Subcutaneous abdominal adipose tissue (tissue), 5 donors: ENCODE data around the gene CDH6.

Experiments
- H3K27ac ChIP-seq: one replicate; pipeline ENCODE4 v1.7.0; 2013; ENCODE audit warnings: low read depth, mild to moderate bottlenecking, inconsistent platforms, low read length, moderate library complexity
- H3K27me3 ChIP-seq, 5 donors: one replicate each; pipeline ENCODE4 v1.7.0; 2013; ENCODE audit warnings: low read length in 5 of 5, inconsistent platforms in 1 of 5; ENCODE audit not compliant: control insufficient read depth in 5 of 5, insufficient read depth in 4 of 5
- H3K36me3 ChIP-seq, 5 donors: one replicate each; pipeline ENCODE4 v1.7.0; 2013; ENCODE audit warnings: low read length in 5 of 5; ENCODE audit not compliant: control insufficient read depth in 5 of 5, insufficient read depth in 5 of 5
- H3K4me1 ChIP-seq, 5 donors: one replicate each; pipeline ENCODE4 v1.7.0; 2013; ENCODE audit warnings: low read length in 5 of 5, mild to moderate bottlenecking in 3 of 5, moderate library complexity in 1 of 5; ENCODE audit not compliant: control insufficient read depth in 5 of 5, insufficient read depth in 5 of 5
- H3K4me3 ChIP-seq, 5 donors: one replicate each; pipeline ENCODE4 v1.7.0; 2013; ENCODE audit warnings: low read length in 5 of 5, low read depth in 1 of 5
- H3K9ac ChIP-seq, 5 donors: one replicate each; pipeline ENCODE4 v1.7.0; 2013; ENCODE audit warnings: low read length in 5 of 5, mild to moderate bottlenecking in 4 of 5, moderate library complexity in 3 of 5
- H3K9me3 ChIP-seq, 5 donors: one replicate each; pipeline ENCODE4 v1.7.0; 2013; ENCODE audit warnings: low read length in 5 of 5; ENCODE audit not compliant: control insufficient read depth in 5 of 5
- donor health status: healthy.
- donor health status: healthy.
- donor health status: healthy.
- donor health status: healthy.
- donor health status: healthy.

The CDH6 gene

GRCh38 chr5:31332160-31332559 lies 138.7 kb downstream of the CDH6 start:
- H3K27ac ChIP-seq = no peak overlapping the region
- no peaks in the 10 kb centered on the region for H3K27me3 ChIP-seq
- no peaks in the 10 kb centered on the region for H3K36me3 ChIP-seq
- no peaks in the 10 kb centered on the region for H3K4me1 ChIP-seq
- H3K4me3 ChIP-seq = no peak overlapping the region
- H3K9ac ChIP-seq = no peak overlapping the region
- no peaks in the 10 kb centered on the region for H3K9me3 ChIP-seq

GRCh38 chr5:31333475-31333874 lies 140.0 kb downstream of the CDH6 start:
- no peaks in the 10 kb centered on the region for H3K9me3 ChIP-seq
- H3K4me1 ChIP-seq = no peaks in the 10 kb centered on the region
- no peaks in the 10 kb centered on the region for H3K36me3 ChIP-seq
- H3K9ac ChIP-seq = no peak overlapping the region
- H3K27ac ChIP-seq = no peak overlapping the region
- no peak overlapping the region for H3K4me3 ChIP-seq
- no peaks in the 10 kb centered on the region for H3K27me3 ChIP-seq

GRCh38 chr5:31334061-31334860 lies 140.8 kb downstream of the CDH6 start:
- no peaks in the 10 kb centered on the region for H3K9me3 ChIP-seq
- H3K36me3 ChIP-seq = no peaks in the 10 kb centered on the region
- no peaks in the 10 kb centered on the region for H3K4me1 ChIP-seq
- no peaks in the 10 kb centered on the region for H3K27me3 ChIP-seq
- H3K9ac ChIP-seq = no peak overlapping the region
- H3K4me3 ChIP-seq = no peak overlapping the region
- H3K27ac ChIP-seq = no peak overlapping the region

- Histone ChIP-seq H3K4me1 (no peaks in the 10 kb centered on the region), H3K36me3 (no peaks in the 10 kb centered on the region), H3K9ac (no peak overlapping the region), H3K4me3 (no peak overlapping the region), H3K27ac (no peak overlapping the region), H3K27me3 (no peaks in the 10 kb centered on the region), H3K9me3 (no peaks in the 10 kb centered on the region)
Measured at GRCh38 chr5:31335456-31335855, 142.0 kb downstream of the CDH6 start.

- Histone ChIP-seq H3K27ac (no peak overlapping the region), H3K4me3 (no peak overlapping the region), H3K9me3 (no peaks in the 10 kb centered on the region), H3K4me1 (no peaks in the 10 kb centered on the region), H3K36me3 (no peaks in the 10 kb centered on the region), H3K27me3 (peaks cover 0 to 3% (median 0%) of the 10 kb centered on the region in 5 donors), H3K9ac (no peak overlapping the region)
Measured at GRCh38 chr5:31343946-31344345, 150.5 kb downstream of the CDH6 start.

GRCh38 chr5:31346896-31347551 lies 153.5 kb downstream of the CDH6 start:
- H3K4me1 ChIP-seq = no peaks in the 10 kb centered on the region
- no peak overlapping the region for H3K27ac ChIP-seq
- H3K9ac ChIP-seq = no peak overlapping the region
- H3K4me3 ChIP-seq = no peak overlapping the region
- H3K9me3 ChIP-seq = no peaks in the 10 kb centered on the region
- no peaks in the 10 kb centered on the region for H3K36me3 ChIP-seq
- no peaks in the 10 kb centered on the region for H3K27me3 ChIP-seq

GRCh38 chr5:31347552-31347905 lies 154.0 kb downstream of the CDH6 start:
- no peaks in the 10 kb centered on the region for H3K27me3 ChIP-seq
- H3K9ac ChIP-seq = no peak overlapping the region
- H3K4me3 ChIP-seq = no peak overlapping the region
- no peaks in the 10 kb centered on the region for H3K36me3 ChIP-seq
- no peaks in the 10 kb centered on the region for H3K4me1 ChIP-seq
- no peaks in the 10 kb centered on the region for H3K9me3 ChIP-seq
- no peak overlapping the region for H3K27ac ChIP-seq

- Histone ChIP-seq H3K36me3 (no peaks in the 10 kb centered on the region), H3K4me3 (no peak overlapping the region), H3K27ac (no peak overlapping the region), H3K27me3 (no peaks in the 10 kb centered on the region), H3K9me3 (peaks cover 0 to 4% (median 0%) of the 10 kb centered on the region in 5 donors), H3K9ac (no peak overlapping the region), H3K4me1 (no peaks in the 10 kb centered on the region)
Measured at GRCh38 chr5:31350395-31350794, 156.9 kb downstream of the CDH6 start.

GRCh38 chr5:31355337-31355736 lies 161.9 kb downstream of the CDH6 start:
- Histone ChIP-seq H3K36me3 (no peaks in the 10 kb centered on the region), H3K9me3 (peaks cover 0 to 5% (median 3%) of the 10 kb centered on the region in 5 donors), H3K27ac (no peak overlapping the region), H3K4me1 (no peaks in the 10 kb centered on the region), H3K9ac (no peak overlapping the region), H3K27me3 (no peaks in the 10 kb centered on the region), H3K4me3 (no peak overlapping the region)

GRCh38 chr5:31357038-31357437 lies 163.6 kb downstream of the CDH6 start:
- Histone ChIP-seq H3K9ac (no peak overlapping the region), H3K36me3 (no peaks in the 10 kb centered on the region), H3K4me3 (no peak overlapping the region), H3K27ac (no peak overlapping the region), H3K9me3 (peaks cover 0 to 5% (median 3%) of the 10 kb centered on the region in 5 donors), H3K4me1 (no peaks in the 10 kb centered on the region), H3K27me3 (no peaks in the 10 kb centered on the region)
